Caco-2 (cell line): ENCODE results near the gene UBA6. TPM values are rescaled to one million over a fixed set of nuclear protein-coding genes. Genes with fewer than 3 reads are reported as not detected.

Experiments used
- BruUV-seq: library from RNA; stranded (reverse); fragments of 400-500 nt; replicated peaks from 2 replicates; lab custom pipeline; 2021; lab: Mats Ljungman, UMichigan
- CTCF ChIA-PET: fragments of 300-600 bp; sonication (Branson Sonifier 250); formaldehyde crosslinking; loops from one replicate; lab custom pipeline; 2022; ENCODE audit warnings: antibody characterized with exemption; lab: Charles Lee
- POLR2A ChIA-PET: fragments of 300-600 bp; sonication (Branson Sonifier 250); formaldehyde crosslinking; loops from one replicate; lab custom pipeline; 2022; ENCODE audit warnings: antibody characterized with exemption; lab: Charles Lee
- DNase-seq, 2 experiments: peaks; one replicate each; pipeline versions ENCODE4 v3.0.0 to v3.0.0-alpha.2; 2020 to 2022
- H3K27me3 ChIP-seq: replicated peaks from 2 replicates; pipeline ENCODE4 v1.6.0; 2011; ENCODE audit warnings: low read length; ENCODE audit not compliant: control insufficient read depth, insufficient read depth
- H3K36me3 ChIP-seq: 2 replicates; pipeline ENCODE4 v1.5.1; 2011; ENCODE audit warnings: low read length; ENCODE audit not compliant: control insufficient read depth, insufficient read depth
- H3K4me1 ChIP-seq: fragments of 250-450 bp; sonication (Bioruptor Pico); 2 replicates; pipeline ENCODE4 v1.5.1; 2020; ENCODE audit warnings: mild to moderate bottlenecking
- H3K4me3 ChIP-seq: 2 replicates; pipeline ENCODE4 v1.5.1; 2011; ENCODE audit warnings: low read depth, mild to moderate bottlenecking, control low read depth, low read length
- H3K9me3 ChIP-seq: fragments of 250-450 bp; sonication (Bioruptor Pico); 2 replicates; pipeline ENCODE4 v1.5.1; 2020; ENCODE audit warnings: mild to moderate bottlenecking, moderate library complexity
- H3K27ac Mint-ChIP-seq: one replicate; pipeline ENCODE4 v1.8.0; 2022; ENCODE audit warnings: mixed read lengths; ENCODE audit not compliant: unreplicated experiment
- H3K27me3 Mint-ChIP-seq: one replicate; pipeline ENCODE4 v1.8.0; 2022; ENCODE audit warnings: mixed read lengths; ENCODE audit not compliant: insufficient read depth, unreplicated experiment
- H3K36me3 Mint-ChIP-seq: one replicate; pipeline ENCODE4 v1.8.0; 2022; ENCODE audit warnings: mild to moderate bottlenecking, mixed read lengths; ENCODE audit not compliant: insufficient read depth, unreplicated experiment
- H3K4me1 Mint-ChIP-seq: one replicate; pipeline ENCODE4 v1.8.0; 2022; ENCODE audit warnings: low read depth, mixed read lengths; ENCODE audit not compliant: unreplicated experiment
- H3K4me3 Mint-ChIP-seq: one replicate; pipeline ENCODE4 v1.8.0; 2022; ENCODE audit warnings: mild to moderate bottlenecking, moderate library complexity, mixed read lengths; ENCODE audit not compliant: unreplicated experiment
- H3K9me3 Mint-ChIP-seq: one replicate; pipeline ENCODE4 v1.8.0; 2022; ENCODE audit warnings: mixed read lengths; ENCODE audit not compliant: unreplicated experiment
- intact Hi-C: fragments of 100-400 bp; cut with micrococcal nuclease; formaldehyde crosslinking; loops from one replicate; pipeline ENCODE4 v1.10.0; 2022; ENCODE audit not compliant: unreplicated experiment
- total RNA-seq: library from RNA; stranded (reverse); gene quantifications from 2 replicates; pipeline ENCODE4 v1.2.3, GENCODE V29; 2022
- TF ChIP-seq, protein P1 (sequence below), 2 experiments: fragments of 200-600 bp in 1 of 2; IDR thresholded peaks; 1 replicate in 1 of 2; 2 replicates in 1 of 2; pipeline versions ENCODE4 v1.5.1 to v1.8.0; 2011 to 2022; ENCODE audit warnings: antibody characterized with exemption in 1 of 2, control low read depth in 1 of 2, inconsistent platforms in 1 of 2, low read depth in 1 of 2, low read length in 1 of 2, mild to moderate bottlenecking in 1 of 2, moderate library complexity in 1 of 2; ENCODE audit not compliant: insufficient read depth in 1 of 2, severe bottlenecking in 1 of 2, unreplicated experiment in 1 of 2

UBA6 gene
- total RNA-seq, 1 experiment from 2014 or later: 74.6 TPM

DNA sequence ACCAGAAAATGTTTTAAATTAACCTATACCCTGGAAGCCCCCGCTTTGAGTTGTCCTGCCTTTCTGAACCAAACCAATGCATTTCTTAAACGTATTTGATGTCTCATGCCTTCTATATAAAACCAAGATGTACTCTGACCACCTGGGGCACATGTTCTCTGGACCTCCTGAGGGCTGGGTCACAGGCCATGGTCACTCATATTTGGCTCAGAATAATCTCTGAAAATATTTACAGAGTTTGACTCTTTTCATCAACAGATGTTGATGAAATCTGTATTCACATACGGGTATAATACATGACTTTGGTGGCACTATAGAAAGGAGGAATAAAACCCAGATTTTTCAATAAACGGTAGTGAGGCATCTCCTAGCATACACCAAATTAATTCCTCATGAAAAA, 86.8 kb downstream of the UBA6 start:
- H3K4me3 Mint-ChIP-seq: no peak overlapping the region
- CTCF ChIA-PET: no interaction called here
- no peaks in the 10 kb centered on the region for H3K4me1 Mint-ChIP-seq

DNA sequence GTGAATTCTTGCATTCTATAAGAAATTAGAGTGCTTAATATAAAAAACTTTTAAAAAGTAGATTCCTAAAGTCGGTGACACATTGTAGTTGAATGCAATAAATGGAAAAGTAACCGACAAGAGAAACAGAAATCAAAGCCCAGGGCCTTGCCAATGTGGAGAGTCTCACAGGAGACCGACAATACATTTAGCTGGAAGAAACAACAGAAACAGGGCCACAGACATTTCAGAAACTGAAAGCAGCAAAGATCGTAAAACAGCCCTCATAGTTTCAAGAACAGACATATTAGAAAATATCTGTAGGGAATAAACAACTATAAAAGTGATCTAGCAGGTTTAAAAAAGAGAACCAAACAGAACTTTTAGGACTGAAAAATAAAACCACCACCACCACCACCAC, 92.9 kb downstream of the UBA6 start:
- peaks cover 12% of the 10 kb centered on the region for H3K9me3 ChIP-seq
- no peak overlapping the region for H3K4me3 ChIP-seq
- no peak overlapping the region for H3K27ac Mint-ChIP-seq
- no peaks in the 10 kb centered on the region for H3K36me3 Mint-ChIP-seq
- no TSS peak for BruUV-seq
- no peaks in the 10 kb centered on the region for H3K36me3 ChIP-seq
- no peaks in the 10 kb centered on the region for H3K27me3 Mint-ChIP-seq
- TF ChIP-seq, protein P1, sequence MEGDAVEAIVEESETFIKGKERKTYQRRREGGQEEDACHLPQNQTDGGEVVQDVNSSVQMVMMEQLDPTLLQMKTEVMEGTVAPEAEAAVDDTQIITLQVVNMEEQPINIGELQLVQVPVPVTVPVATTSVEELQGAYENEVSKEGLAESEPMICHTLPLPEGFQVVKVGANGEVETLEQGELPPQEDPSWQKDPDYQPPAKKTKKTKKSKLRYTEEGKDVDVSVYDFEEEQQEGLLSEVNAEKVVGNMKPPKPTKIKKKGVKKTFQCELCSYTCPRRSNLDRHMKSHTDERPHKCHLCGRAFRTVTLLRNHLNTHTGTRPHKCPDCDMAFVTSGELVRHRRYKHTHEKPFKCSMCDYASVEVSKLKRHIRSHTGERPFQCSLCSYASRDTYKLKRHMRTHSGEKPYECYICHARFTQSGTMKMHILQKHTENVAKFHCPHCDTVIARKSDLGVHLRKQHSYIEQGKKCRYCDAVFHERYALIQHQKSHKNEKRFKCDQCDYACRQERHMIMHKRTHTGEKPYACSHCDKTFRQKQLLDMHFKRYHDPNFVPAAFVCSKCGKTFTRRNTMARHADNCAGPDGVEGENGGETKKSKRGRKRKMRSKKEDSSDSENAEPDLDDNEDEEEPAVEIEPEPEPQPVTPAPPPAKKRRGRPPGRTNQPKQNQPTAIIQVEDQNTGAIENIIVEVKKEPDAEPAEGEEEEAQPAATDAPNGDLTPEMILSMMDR (IDR thresholded peaks at IDR 0.05; ENCODE audit: insufficient read depth in 1 of 2, low read depth in 1 of 2, low read length in 1 of 2, severe bottlenecking in 1 of 2, unreplicated experiment in 1 of 2): no peak
- ChIA-PET CTCF (no interaction called here), POLR2A (no interaction called here)
- no peak for DNase-seq
- H3K4me3 Mint-ChIP-seq: no peak overlapping the region
- H3K9me3 Mint-ChIP-seq: no peaks in the 10 kb centered on the region
- H3K4me1 Mint-ChIP-seq: no peaks in the 10 kb centered on the region
- intact Hi-C loops: no loop called here
- H3K4me1 ChIP-seq: no peaks in the 10 kb centered on the region
- H3K27me3 ChIP-seq: no peaks in the 10 kb centered on the region

More for the DNA sequence above, 86.8 kb downstream of the UBA6 start:
- H3K4me3 ChIP-seq: no peak overlapping the region
- peaks cover 36% of the 10 kb centered on the region for H3K36me3 Mint-ChIP-seq
- H3K4me1 ChIP-seq: no peaks in the 10 kb centered on the region
- H3K27ac Mint-ChIP-seq: no peak overlapping the region
- POLR2A ChIA-PET: no interaction called here
- no peaks in the 10 kb centered on the region for H3K9me3 Mint-ChIP-seq
- peaks cover 12% of the 10 kb centered on the region for H3K9me3 ChIP-seq
- TF ChIP-seq, protein P1 (IDR thresholded peaks at IDR 0.05; ENCODE audit: insufficient read depth in 1 of 2, low read depth in 1 of 2, low read length in 1 of 2, severe bottlenecking in 1 of 2, unreplicated experiment in 1 of 2): no peak
- H3K36me3 ChIP-seq: no peaks in the 10 kb centered on the region
- BruUV-seq: no TSS peak
- H3K27me3 Mint-ChIP-seq: no peaks in the 10 kb centered on the region
- DNase-seq: no peak
- intact Hi-C loops: no loop called here
- no peaks in the 10 kb centered on the region for H3K27me3 ChIP-seq

DNA sequence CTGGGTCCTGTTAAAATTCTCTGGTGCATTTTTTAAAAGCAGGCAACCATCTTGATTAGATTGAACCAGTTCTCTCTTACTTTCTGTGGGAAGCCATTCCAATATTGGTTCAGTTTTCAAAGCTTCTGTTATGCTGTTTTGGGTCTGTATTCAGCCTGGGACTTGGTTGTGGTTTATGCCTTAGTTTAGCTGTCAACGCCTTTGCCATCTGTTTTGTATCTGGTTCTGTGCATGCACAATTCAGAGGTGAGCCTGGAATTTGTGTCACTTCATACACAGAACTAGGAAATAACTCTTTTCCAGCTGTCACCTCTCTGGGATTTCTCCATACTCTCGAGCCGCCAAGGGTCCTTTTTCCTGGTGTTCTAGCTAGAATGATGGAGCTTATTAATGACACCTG, 96.2 kb downstream of the UBA6 start:
- Mint-ChIP-seq H3K4me3 (no peak overlapping the region), H3K27me3 (peaks cover 3% of the 10 kb centered on the region), H3K27ac (no peak overlapping the region), H3K4me1 (no peaks in the 10 kb centered on the region), H3K9me3 (no peaks in the 10 kb centered on the region), H3K36me3 (no peaks in the 10 kb centered on the region)
- Histone ChIP-seq H3K4me3 (no peak overlapping the region), H3K4me1 (no peaks in the 10 kb centered on the region), H3K36me3 (no peaks in the 10 kb centered on the region), H3K27me3 (no peaks in the 10 kb centered on the region), H3K9me3 (no peaks in the 10 kb centered on the region)
- ChIA-PET CTCF (no interaction called here), POLR2A (no interaction called here)
- TF ChIP-seq, protein P1 (IDR thresholded peaks at IDR 0.05; ENCODE audit: insufficient read depth in 1 of 2, low read depth in 1 of 2, low read length in 1 of 2, severe bottlenecking in 1 of 2, unreplicated experiment in 1 of 2): no peak
- no TSS peak for BruUV-seq
- intact Hi-C loops: no loop called here
- DNase-seq: no peak
